Spleen (tissue), 7 donors: ENCODE data around the gene C5.

ENCODE experiments used
- POLR2A ChIP-seq, 3 donors: fragments of 450-650 bp; IDR thresholded peaks; one replicate each; pipeline ENCODE4 v1.5.1; 2017; ENCODE audit warnings: antibody characterized with exemption in 3 of 3, mild to moderate bottlenecking in 1 of 3
- POLR2AphosphoS5 ChIP-seq, 3 donors: sonication (generic); formaldehyde crosslinking; IDR thresholded peaks; one replicate each; pipeline ENCODE4 v1.5.1; 2017; ENCODE audit warnings: antibody characterized with exemption in 3 of 3
- TF ChIP-seq, protein P1 (sequence below), 11 experiments: fragments of 200-600 bp in 7 of 11; fragments of 450-650 bp in 4 of 11; sonication (generic) in 4 of 11; IDR thresholded peaks in 8 of 11; conservative IDR thresholded peaks in 3 of 11; 1 replicate in 7 of 11; 2 replicates in 4 of 11; pipeline versions ENCODE4 v1.4.0 to v1.8.0; 2016 to 2021; ENCODE audit warnings: antibody characterized with exemption in 11 of 11, inconsistent platforms in 4 of 11, mild to moderate bottlenecking in 1 of 11
- donor health status: DM: no; HTN: no; CAD: no; lungs with moderate emphysema.
- donor health status: DM: no; HTN: no; CAD: no.
- donor health status: DM: no; HTN: no; CAD: no.

DNA sequence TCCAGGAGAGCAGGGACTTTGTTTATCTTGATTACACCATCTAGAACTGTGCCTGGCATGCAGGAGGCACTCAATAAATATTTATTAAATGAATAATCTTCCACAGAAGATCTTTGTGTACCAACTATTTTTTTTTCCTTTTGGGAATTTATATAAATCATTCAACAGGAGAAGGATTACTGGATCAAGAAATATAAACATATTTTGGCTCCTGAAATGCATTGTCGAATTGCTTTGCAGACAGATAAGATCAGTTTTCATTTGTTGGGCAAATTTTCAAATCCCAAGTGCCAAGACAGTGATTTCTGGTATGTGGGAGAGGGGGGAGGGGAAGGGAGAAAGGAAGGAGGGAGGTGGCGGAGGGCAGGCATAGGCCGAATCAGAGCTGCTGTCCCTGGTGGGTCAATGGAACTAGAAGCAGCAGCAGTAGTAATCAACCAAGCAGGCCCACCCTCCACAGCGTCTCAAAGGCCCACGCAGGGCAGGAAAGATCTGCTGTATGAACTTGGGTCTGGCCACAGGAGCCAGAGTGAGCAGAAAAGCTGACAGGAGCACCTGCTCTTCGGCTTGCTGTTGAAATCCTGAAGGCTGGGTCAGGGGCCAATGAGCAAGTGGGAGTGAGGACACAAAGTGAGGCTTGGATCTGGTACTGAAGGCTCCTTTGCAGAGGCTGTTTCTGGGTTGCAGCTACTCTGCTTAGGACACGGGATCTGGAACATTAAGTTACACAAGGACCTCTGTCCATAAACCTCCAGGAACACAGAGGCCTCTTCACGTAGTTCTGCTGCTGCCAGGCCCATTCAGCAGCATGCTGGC, 107.7 kb downstream of the C5 start:
- TF ChIP-seq, protein P1, sequence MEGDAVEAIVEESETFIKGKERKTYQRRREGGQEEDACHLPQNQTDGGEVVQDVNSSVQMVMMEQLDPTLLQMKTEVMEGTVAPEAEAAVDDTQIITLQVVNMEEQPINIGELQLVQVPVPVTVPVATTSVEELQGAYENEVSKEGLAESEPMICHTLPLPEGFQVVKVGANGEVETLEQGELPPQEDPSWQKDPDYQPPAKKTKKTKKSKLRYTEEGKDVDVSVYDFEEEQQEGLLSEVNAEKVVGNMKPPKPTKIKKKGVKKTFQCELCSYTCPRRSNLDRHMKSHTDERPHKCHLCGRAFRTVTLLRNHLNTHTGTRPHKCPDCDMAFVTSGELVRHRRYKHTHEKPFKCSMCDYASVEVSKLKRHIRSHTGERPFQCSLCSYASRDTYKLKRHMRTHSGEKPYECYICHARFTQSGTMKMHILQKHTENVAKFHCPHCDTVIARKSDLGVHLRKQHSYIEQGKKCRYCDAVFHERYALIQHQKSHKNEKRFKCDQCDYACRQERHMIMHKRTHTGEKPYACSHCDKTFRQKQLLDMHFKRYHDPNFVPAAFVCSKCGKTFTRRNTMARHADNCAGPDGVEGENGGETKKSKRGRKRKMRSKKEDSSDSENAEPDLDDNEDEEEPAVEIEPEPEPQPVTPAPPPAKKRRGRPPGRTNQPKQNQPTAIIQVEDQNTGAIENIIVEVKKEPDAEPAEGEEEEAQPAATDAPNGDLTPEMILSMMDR (IDR thresholded peaks at IDR 0.05 in 8 of 11, conservative IDR thresholded peaks at IDR 0.05 in 3 of 11), result no peak
- TF ChIP-seq POLR2A (IDR thresholded peaks at IDR 0.05), result no peak
- no peak for TF ChIP-seq POLR2AphosphoS5 (IDR thresholded peaks at IDR 0.05)
